Kidney epithelial cell (primary cell): Measurements from ENCODE around the gene LCN6. TPM values are rescaled to one million over a fixed set of nuclear protein-coding genes. Genes with fewer than 3 reads are reported as not detected.

Source experiments
- DNase-seq: peaks from one replicate; pipeline ENCODE4 v3.0.0-alpha.2; 2010; ENCODE audit warnings: low read depth
- H3K27me3 ChIP-seq: 2 replicates; pipeline ENCODE4 v1.6.0; 2011; ENCODE audit warnings: low read length; ENCODE audit not compliant: control insufficient read depth, insufficient read depth
- H3K36me3 ChIP-seq: 2 replicates; pipeline ENCODE4 v1.5.1; 2011; ENCODE audit warnings: low read length; ENCODE audit not compliant: control insufficient read depth, insufficient read depth
- H3K4me3 ChIP-seq: 2 replicates; pipeline ENCODE4 v1.5.1; 2011; ENCODE audit warnings: low read depth, mild to moderate bottlenecking, control low read depth, low read length
- total RNA-seq: library from RNA; depleted of rRNA; stranded (reverse); fragments of >200 nt; gene quantifications from 2 replicates; pipeline ENCODE4 v1.2.3, GENCODE V29; 2015
- TF ChIP-seq, protein P1 (sequence below): IDR thresholded peaks from 2 replicates; pipeline ENCODE4 v1.5.1; 2011; ENCODE audit warnings: mild to moderate bottlenecking, moderate library complexity, low read length, control low read depth, inconsistent platforms; ENCODE audit not compliant: insufficient read depth, poor library complexity, severe bottlenecking

LCN6 gene
- total RNA-seq, 1 donor from 2014 or later: not detected

DNA sequence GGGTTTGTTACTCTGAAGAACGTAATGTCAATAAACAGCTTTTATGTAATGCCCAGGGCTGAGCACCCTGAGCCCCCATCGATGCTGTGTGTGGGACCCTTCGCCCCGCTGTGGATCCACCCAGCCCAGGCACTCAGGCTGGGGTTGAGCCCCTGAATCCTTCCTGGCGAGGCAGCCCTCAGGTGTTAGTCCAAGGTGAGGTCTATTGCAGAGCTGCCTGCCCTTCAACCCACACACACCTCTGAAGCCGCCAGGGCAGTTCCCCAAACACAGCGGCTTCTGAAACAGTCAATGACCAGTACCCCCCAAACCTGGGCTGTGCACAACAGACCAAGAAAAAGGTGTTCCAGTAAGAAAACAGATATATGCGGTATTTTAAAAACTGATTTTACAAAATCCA is 24.3 kb downstream of the LCN6 start:
- DNase-seq: no peak
- no peak overlapping the region for H3K4me3 ChIP-seq
- no peaks in the 10 kb centered on the region for H3K27me3 ChIP-seq
- TF ChIP-seq, protein P1, sequence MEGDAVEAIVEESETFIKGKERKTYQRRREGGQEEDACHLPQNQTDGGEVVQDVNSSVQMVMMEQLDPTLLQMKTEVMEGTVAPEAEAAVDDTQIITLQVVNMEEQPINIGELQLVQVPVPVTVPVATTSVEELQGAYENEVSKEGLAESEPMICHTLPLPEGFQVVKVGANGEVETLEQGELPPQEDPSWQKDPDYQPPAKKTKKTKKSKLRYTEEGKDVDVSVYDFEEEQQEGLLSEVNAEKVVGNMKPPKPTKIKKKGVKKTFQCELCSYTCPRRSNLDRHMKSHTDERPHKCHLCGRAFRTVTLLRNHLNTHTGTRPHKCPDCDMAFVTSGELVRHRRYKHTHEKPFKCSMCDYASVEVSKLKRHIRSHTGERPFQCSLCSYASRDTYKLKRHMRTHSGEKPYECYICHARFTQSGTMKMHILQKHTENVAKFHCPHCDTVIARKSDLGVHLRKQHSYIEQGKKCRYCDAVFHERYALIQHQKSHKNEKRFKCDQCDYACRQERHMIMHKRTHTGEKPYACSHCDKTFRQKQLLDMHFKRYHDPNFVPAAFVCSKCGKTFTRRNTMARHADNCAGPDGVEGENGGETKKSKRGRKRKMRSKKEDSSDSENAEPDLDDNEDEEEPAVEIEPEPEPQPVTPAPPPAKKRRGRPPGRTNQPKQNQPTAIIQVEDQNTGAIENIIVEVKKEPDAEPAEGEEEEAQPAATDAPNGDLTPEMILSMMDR: no peak
- H3K36me3 ChIP-seq: no peaks in the 10 kb centered on the region

GRCh38 chr9:136723362-136723976 is 24.9 kb downstream of the LCN6 start:
- Histone ChIP-seq H3K4me3 (no peak overlapping the region), H3K36me3 (no peaks in the 10 kb centered on the region), H3K27me3 (no peaks in the 10 kb centered on the region)
- no peak for DNase-seq
- TF ChIP-seq, protein P1: no peak

GRCh38 chr9:136722969-136723356 is 25.4 kb downstream of the LCN6 start:
- H3K36me3 ChIP-seq: no peaks in the 10 kb centered on the region
- H3K27me3 ChIP-seq: no peaks in the 10 kb centered on the region
- DNase-seq: no peak
- TF ChIP-seq, protein P1: no peak
- no peak overlapping the region for H3K4me3 ChIP-seq

GRCh38 chr9:136722093-136722968 is 26.0 kb downstream of the LCN6 start:
- no peak for DNase-seq
- TF ChIP-seq, protein P1: no peak
- Histone ChIP-seq H3K27me3 (no peaks in the 10 kb centered on the region), H3K36me3 (no peaks in the 10 kb centered on the region), H3K4me3 (no peak overlapping the region)

GRCh38 chr9:136721339-136722092 is 26.8 kb downstream of the LCN6 start:
- TF ChIP-seq, protein P1: no peak
- DNase-seq: no peak
- Histone ChIP-seq H3K27me3 (no peaks in the 10 kb centered on the region), H3K4me3 (no peak overlapping the region), H3K36me3 (no peaks in the 10 kb centered on the region)
